IMR-90 (cell line): ENCODE results near the gene UBASH3B. TPM values are rescaled to one million over a fixed set of nuclear protein-coding genes. Genes with fewer than 3 reads are reported as not detected.

Source experiments
- ATAC-seq: fragments of 200-7000 bp; cut with Tn5 transposase; 2 replicates; pipeline ENCODE4 v1.9.1; 2020; ENCODE audit warnings: low read depth, mild to moderate bottlenecking, moderate library complexity
- BruUV-seq: library from RNA; stranded (reverse); fragments of 400-500 nt; replicated peaks from 2 replicates; lab custom pipeline; 2021; lab: Mats Ljungman, UMichigan
- CTCF ChIA-PET: fragments of 300-600 bp; formaldehyde crosslinking; extraction: SDS; loops from one replicate; lab custom pipeline; 2021; ENCODE audit warnings: antibody characterized with exemption; lab: Yijun Ruan, JAX
- POLR2A ChIA-PET: fragments of 300-600 bp; sonication (Branson Sonifier 250); formaldehyde crosslinking; loops from one replicate; lab custom pipeline; 2022; ENCODE audit warnings: antibody characterized with exemption; ENCODE audit not compliant: unreplicated experiment; lab: Charles Lee
- DNase-seq: peaks from one replicate; pipeline ENCODE4 v3.0.0; 2013
- H2AFZ ChIP-seq: replicated peaks from 2 replicates; pipeline ENCODE3; 2013; ENCODE audit warnings: low read length, mild to moderate bottlenecking; ENCODE audit not compliant: poor library complexity
- H2AK5ac ChIP-seq: 2 replicates; pipeline ENCODE4 v1.6.1; 2013; ENCODE audit warnings: low read depth, low read length, inconsistent platforms
- H2AK9ac ChIP-seq: replicated peaks from 2 replicates; pipeline ENCODE3; 2013; ENCODE audit warnings: mild to moderate bottlenecking, low read depth, low read length, moderate library complexity; ENCODE audit not compliant: poor library complexity
- H2BK120ac ChIP-seq: 2 replicates; pipeline ENCODE4 v1.6.1; 2013; ENCODE audit warnings: low read depth, low read length, inconsistent platforms
- H2BK15ac ChIP-seq: 3 replicates; pipeline ENCODE4 v1.6.1; 2013; ENCODE audit warnings: low read depth, low read length, inconsistent platforms
- H2BK20ac ChIP-seq: 2 replicates; pipeline ENCODE4 v1.6.1; 2013; ENCODE audit warnings: low read depth, mild to moderate bottlenecking, inconsistent platforms, low read length, moderate library complexity
- H2BK5ac ChIP-seq: 2 replicates; pipeline ENCODE4 v1.6.1; 2013; ENCODE audit warnings: mild to moderate bottlenecking, low read depth, low read length, inconsistent platforms; ENCODE audit not compliant: poor library complexity, severe bottlenecking
- H3K14ac ChIP-seq: replicated peaks from 2 replicates; pipeline ENCODE4 v1.6.1; 2013; ENCODE audit warnings: low read depth, low read length, inconsistent platforms
- H3K18ac ChIP-seq: 2 replicates; pipeline ENCODE4 v1.6.1; 2013; ENCODE audit warnings: low read depth, low read length, control low read depth
- H3K23ac ChIP-seq: 2 replicates; pipeline ENCODE4 v1.6.1; 2013; ENCODE audit warnings: low read depth, low read length, inconsistent platforms
- H3K27ac ChIP-seq: 2 replicates; pipeline ENCODE4 v1.5.1; 2013; ENCODE audit warnings: mild to moderate bottlenecking, control low read depth, low read length; ENCODE audit not compliant: insufficient read depth
- H3K27me3 ChIP-seq: 2 replicates; pipeline ENCODE4 v1.6.1; 2013; ENCODE audit warnings: low read length; ENCODE audit not compliant: control insufficient read depth, insufficient read depth
- H3K36me3 ChIP-seq: 2 replicates; pipeline ENCODE4 v1.6.1; 2013; ENCODE audit warnings: low read length, mixed read lengths; ENCODE audit not compliant: control insufficient read depth, insufficient read depth
- H3K4ac ChIP-seq: 2 replicates; pipeline ENCODE4 v1.6.1; 2013; ENCODE audit warnings: low read depth, low read length, inconsistent platforms
- H3K4me1 ChIP-seq: 2 replicates; pipeline ENCODE4 v1.6.1; 2013; ENCODE audit warnings: low read length, mixed read lengths; ENCODE audit not compliant: control insufficient read depth, insufficient read depth
- H3K4me2 ChIP-seq: 2 replicates; pipeline ENCODE4 v1.6.1; 2013; ENCODE audit warnings: low read depth, mild to moderate bottlenecking, control low read depth, low read length, moderate library complexity
- H3K4me3 ChIP-seq: 2 replicates; pipeline ENCODE4 v1.5.1; 2013; ENCODE audit warnings: low read depth, mild to moderate bottlenecking, control low read depth, low read length, moderate library complexity; ENCODE audit not compliant: insufficient read depth
- H3K56ac ChIP-seq: 2 replicates; pipeline ENCODE4 v1.6.1; 2013; ENCODE audit warnings: low read length, inconsistent platforms; ENCODE audit not compliant: insufficient read depth; ENCODE audit errors: extremely low read depth
- H3K79me1 ChIP-seq, 2 experiments: 2 replicates each; pipeline ENCODE4 v1.6.1; 2013; ENCODE audit warnings: low read length in 2 of 2, inconsistent platforms in 1 of 2, low read depth in 1 of 2
- H3K9ac ChIP-seq: 2 replicates; pipeline ENCODE4 v1.6.1; 2013; ENCODE audit warnings: low read depth, low read length, control low read depth
- H3K9me1 ChIP-seq: 2 replicates; pipeline ENCODE4 v1.6.1; 2013; ENCODE audit warnings: low read length, inconsistent platforms; ENCODE audit not compliant: insufficient read depth
- H3K9me3 ChIP-seq: 2 replicates; pipeline ENCODE4 v1.6.1; 2013; ENCODE audit warnings: low read length; ENCODE audit not compliant: control insufficient read depth, insufficient read depth
- H4K20me1 ChIP-seq: 2 replicates; pipeline ENCODE4 v1.6.1; 2013; ENCODE audit warnings: low read length, inconsistent platforms; ENCODE audit not compliant: insufficient read depth
- H4K5ac ChIP-seq: 2 replicates; pipeline ENCODE4 v1.6.1; 2013; ENCODE audit warnings: mild to moderate bottlenecking, low read depth, low read length, control low read depth
- H4K8ac ChIP-seq, 2 experiments: 2 replicates each; pipeline ENCODE4 v1.6.1; 2013; ENCODE audit warnings: low read depth in 2 of 2, low read length in 2 of 2, control low read depth in 1 of 2, inconsistent platforms in 1 of 2
- H4K91ac ChIP-seq: 2 replicates; pipeline ENCODE4 v1.6.1; 2013; ENCODE audit warnings: low read depth, low read length, inconsistent platforms; ENCODE audit not compliant: insufficient read depth
- CEBPB ChIP-seq: IDR thresholded peaks from 2 replicates; pipeline ENCODE4 v1.6.1; 2012; ENCODE audit warnings: low read depth, low read length, improper control_type of control experiment
- CTCF ChIP-seq: conservative IDR thresholded peaks from 2 replicates; pipeline ENCODE4 v1.5.1; 2012; ENCODE audit warnings: mild to moderate bottlenecking, low read depth, low read length, improper control_type of control experiment
- MAFK ChIP-seq: IDR thresholded peaks from 2 replicates; pipeline ENCODE4 v1.6.1; 2012; ENCODE audit warnings: low read depth, low read length, improper control_type of control experiment
- MAZ ChIP-seq: IDR thresholded peaks from 2 replicates; pipeline ENCODE4 v1.6.1; 2012; ENCODE audit warnings: low read depth, mild to moderate bottlenecking, low read length, improper control_type of control experiment, moderate library complexity, borderline replicate concordance
- POLR2A ChIP-seq: IDR thresholded peaks from 2 replicates; pipeline ENCODE4 v1.6.1; 2012; ENCODE audit warnings: mild to moderate bottlenecking, low read depth, low read length
- RCOR1 ChIP-seq: IDR thresholded peaks from 2 replicates; pipeline ENCODE4 v1.6.1; 2012; ENCODE audit warnings: mild to moderate bottlenecking, low read length, improper control_type of control experiment; ENCODE audit not compliant: insufficient replicate concordance
- SMC3 ChIP-seq: fragments of 150-350 bp; IDR thresholded peaks from 2 replicates; pipeline ENCODE4 v1.6.1; 2016; ENCODE audit warnings: low read depth, mild to moderate bottlenecking, antibody characterized with exemption, low read length, moderate library complexity
- WGBS, 2 experiments: methylation state at CpG; one replicate each; pipeline versions ENCODE4 v1.1.5 to v1.1.7; 2013; ENCODE audit warnings: missing lambda C conversion rate in 2 of 2; ENCODE audit not compliant: insufficient read length in 1 of 2; ENCODE audit errors: extremely low coverage in 2 of 2; 5-methylcytosine and 5-hydroxymethylcytosine counted together
- dilution Hi-C: fragments of 300-500 bp; cut with HindIII; formaldehyde crosslinking; loops from one replicate; pipeline ENCODE4 v1.14.3; 2018; ENCODE audit warnings: low sequenced_read_pairs; ENCODE audit not compliant: unreplicated experiment
- in situ Hi-C: fragments of 300-500 bp; cut with MboI; formaldehyde crosslinking; loops from 3 replicates; pipeline ENCODE4 v1.14.3; 2019; ENCODE audit warnings: low sequenced_read_pairs, inconsistent platforms, mixed read lengths
- intact Hi-C: fragments of 100-400 bp; cut with micrococcal nuclease; formaldehyde crosslinking; loops from 2 replicates; pipeline ENCODE4 v1.10.0; 2022
- polyA plus RNA-seq, 3 experiments: library from polyadenylated mRNA; depleted of rRNA; stranded (reverse); fragments of >200 nt; gene quantifications; 2 replicates each; pipeline ENCODE4 v1.2.3, GENCODE V29; 2012; ENCODE audit warnings: low replicate concordance in 1 of 3
- total RNA-seq: library from RNA; depleted of rRNA; stranded (reverse); fragments of >200 nt; gene quantifications from 2 replicates; pipeline ENCODE4 v1.2.3, GENCODE V29; 2012

The UBASH3B gene
- total and polyA plus RNA-seq, 2 of the 4 experiments (the other 2 are of a cell fraction): 27.2 to 48.0 TPM

DNA sequence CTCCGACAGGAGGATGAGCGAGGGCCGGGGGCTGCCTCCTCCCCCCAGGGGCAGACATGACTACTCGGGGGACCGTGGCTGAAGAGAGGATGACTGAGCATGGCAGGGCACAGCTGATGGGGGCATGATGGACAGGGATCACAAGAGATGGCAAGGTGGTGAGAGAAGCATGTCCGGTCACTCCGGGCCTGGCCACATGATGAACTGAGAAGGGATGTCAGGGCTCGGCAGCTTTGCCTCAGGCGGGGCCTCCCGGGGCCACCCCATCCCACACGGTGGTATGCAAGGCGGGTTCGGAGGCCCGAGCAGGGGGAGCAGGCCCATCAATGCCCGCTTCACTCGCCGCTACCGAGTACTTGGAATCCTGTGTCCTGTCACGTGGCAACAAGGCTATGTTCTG lies 36.6 kb upstream of the UBASH3B start:
- Histone ChIP-seq H4K20me1 (no peaks in the 10 kb centered on the region), H3K27ac (no peak overlapping the region), H3K56ac (no peak overlapping the region), H2AFZ (no peak overlapping the region), H4K8ac (no peak overlapping the region), H2AK9ac (peak overlapping the region; percentile 28), H3K14ac (no peak overlapping the region), H3K23ac (no peak overlapping the region), H3K4me1 (no peaks in the 10 kb centered on the region), H3K9ac (no peak overlapping the region), H3K36me3 (no peaks in the 10 kb centered on the region), H3K4me2 (no peak overlapping the region), H2BK5ac (no peak overlapping the region), H3K9me3 (no peaks in the 10 kb centered on the region), H3K4me3 (no peak overlapping the region), H3K9me1 (no peaks in the 10 kb centered on the region), H3K18ac (no peak overlapping the region), H2BK120ac (no peak overlapping the region), H4K5ac (no peak overlapping the region), H3K4ac (no peak overlapping the region), H2BK20ac (no peak overlapping the region), H2AK5ac (no peak overlapping the region), H3K79me1 (no peaks in the 10 kb centered on the region), H3K27me3 (peaks cover 28% of the 10 kb centered on the region), H4K91ac (no peak overlapping the region), H2BK15ac (no peak overlapping the region)
- in situ Hi-C loops: no loop called here
- no TSS peak for BruUV-seq
- ATAC-seq (no peak), DNase-seq (no peak)
- TF ChIP-seq POLR2A (no peak), CTCF (no peak), SMC3 (no peak), MAZ (no peak), MAFK (no peak), CEBPB (no peak), RCOR1 (no peak)
- ChIA-PET CTCF (no interaction called here), POLR2A (no interaction called here)
- dilution Hi-C loops: no loop called here
- WGBS, 2 experiments: 82% methylated on average over 4 of the region's 19 CpGs; no CpG with 5 or more reads in 1 of the 2 experiments
- intact Hi-C loops: no loop called here
